KMS-11 (cell line): ENCODE data around the gene GPR132.

Source experiments
- H2AFZ ChIP-seq: fragments of 200-600 bp; sonication (generic); 2 replicates; pipeline ENCODE4 v1.6.1; 2016; ENCODE audit warnings: antibody characterized with exemption, mixed run types, low read depth
- H3K27ac ChIP-seq: fragments of 200-600 bp; sonication (generic); 2 replicates; pipeline ENCODE4 v1.6.1; 2016; ENCODE audit warnings: mild to moderate bottlenecking, mixed run types
- H3K27me3 ChIP-seq: fragments of 200-600 bp; sonication (generic); 2 replicates; pipeline ENCODE4 v1.6.1; 2017; ENCODE audit warnings: mild to moderate bottlenecking, low read depth, mixed run types, moderate library complexity; ENCODE audit not compliant: insufficient read depth
- H3K36me3 ChIP-seq: fragments of 200-600 bp; sonication (generic); 2 replicates; pipeline ENCODE4 v1.6.1; 2017; ENCODE audit warnings: mild to moderate bottlenecking, mixed run types; ENCODE audit not compliant: insufficient read depth
- H3K4me1 ChIP-seq: fragments of 200-600 bp; sonication (generic); 2 replicates; pipeline ENCODE4 v1.6.1; 2016; ENCODE audit warnings: mild to moderate bottlenecking, low read depth, mixed run types; ENCODE audit not compliant: poor library complexity, severe bottlenecking
- H3K4me2 ChIP-seq: fragments of 200-600 bp; sonication (generic); 2 replicates; pipeline ENCODE4 v1.7.0; 2016; ENCODE audit warnings: mild to moderate bottlenecking, mixed run types
- H3K4me3 ChIP-seq: fragments of 200-600 bp; sonication (generic); IDR thresholded peaks from 2 replicates; pipeline ENCODE4 v1.6.1; 2017; ENCODE audit warnings: low read depth, low read length, mixed read lengths; ENCODE audit not compliant: insufficient read depth
- H3K79me2 ChIP-seq: fragments of 200-600 bp; sonication (generic); 2 replicates; pipeline ENCODE4 v1.6.1; 2016; ENCODE audit warnings: low read depth, mixed run types; ENCODE audit not compliant: insufficient read depth
- H3K9ac ChIP-seq: fragments of 200-600 bp; sonication (generic); 2 replicates; pipeline ENCODE4 v1.6.1; 2016; ENCODE audit warnings: mild to moderate bottlenecking, mixed run types
- H4K20me1 ChIP-seq: fragments of 200-600 bp; sonication (generic); 2 replicates; pipeline ENCODE4 v1.6.1; 2016; ENCODE audit warnings: mild to moderate bottlenecking, mixed run types; ENCODE audit not compliant: insufficient read depth
- TF ChIP-seq, protein P1 (sequence below): fragments of 200-600 bp; sonication (generic); conservative IDR thresholded peaks from 2 replicates; pipeline ENCODE4 v1.6.1; 2017; ENCODE audit warnings: low read depth, mild to moderate bottlenecking, antibody characterized with exemption, low read length, moderate library complexity, mixed read lengths

GPR132 gene

DNA sequence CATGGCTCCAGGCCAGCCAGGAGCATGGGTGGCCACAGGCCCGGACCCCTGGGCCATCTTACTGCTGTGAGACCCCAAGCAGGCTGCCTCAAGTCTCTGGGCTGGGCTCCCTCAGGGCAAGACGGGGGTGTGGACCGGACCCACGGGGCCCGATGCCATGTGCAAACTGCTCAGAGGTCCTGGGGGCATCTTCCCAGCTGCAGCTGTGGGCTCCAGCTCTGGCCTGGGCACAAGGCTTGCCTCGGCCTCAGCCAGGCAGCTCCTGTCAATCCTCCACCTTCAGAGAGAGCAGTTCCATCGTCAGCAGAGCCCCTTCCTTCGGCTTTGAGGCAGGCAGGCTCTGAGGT lies 12.4 kb upstream of the GPR132 start:
- Histone ChIP-seq H3K27me3 (no peaks in the 10 kb centered on the region), H3K9ac (no peak overlapping the region), H3K4me2 (no peak overlapping the region), H3K4me1 (peaks cover 23% of the 10 kb centered on the region), H3K4me3 (no peak overlapping the region), H3K79me2 (no peaks in the 10 kb centered on the region), H4K20me1 (no peaks in the 10 kb centered on the region), H3K36me3 (no peaks in the 10 kb centered on the region), H2AFZ (no peak overlapping the region), H3K27ac (no peak overlapping the region)
- TF ChIP-seq, protein P1, sequence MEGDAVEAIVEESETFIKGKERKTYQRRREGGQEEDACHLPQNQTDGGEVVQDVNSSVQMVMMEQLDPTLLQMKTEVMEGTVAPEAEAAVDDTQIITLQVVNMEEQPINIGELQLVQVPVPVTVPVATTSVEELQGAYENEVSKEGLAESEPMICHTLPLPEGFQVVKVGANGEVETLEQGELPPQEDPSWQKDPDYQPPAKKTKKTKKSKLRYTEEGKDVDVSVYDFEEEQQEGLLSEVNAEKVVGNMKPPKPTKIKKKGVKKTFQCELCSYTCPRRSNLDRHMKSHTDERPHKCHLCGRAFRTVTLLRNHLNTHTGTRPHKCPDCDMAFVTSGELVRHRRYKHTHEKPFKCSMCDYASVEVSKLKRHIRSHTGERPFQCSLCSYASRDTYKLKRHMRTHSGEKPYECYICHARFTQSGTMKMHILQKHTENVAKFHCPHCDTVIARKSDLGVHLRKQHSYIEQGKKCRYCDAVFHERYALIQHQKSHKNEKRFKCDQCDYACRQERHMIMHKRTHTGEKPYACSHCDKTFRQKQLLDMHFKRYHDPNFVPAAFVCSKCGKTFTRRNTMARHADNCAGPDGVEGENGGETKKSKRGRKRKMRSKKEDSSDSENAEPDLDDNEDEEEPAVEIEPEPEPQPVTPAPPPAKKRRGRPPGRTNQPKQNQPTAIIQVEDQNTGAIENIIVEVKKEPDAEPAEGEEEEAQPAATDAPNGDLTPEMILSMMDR = no peak

DNA sequence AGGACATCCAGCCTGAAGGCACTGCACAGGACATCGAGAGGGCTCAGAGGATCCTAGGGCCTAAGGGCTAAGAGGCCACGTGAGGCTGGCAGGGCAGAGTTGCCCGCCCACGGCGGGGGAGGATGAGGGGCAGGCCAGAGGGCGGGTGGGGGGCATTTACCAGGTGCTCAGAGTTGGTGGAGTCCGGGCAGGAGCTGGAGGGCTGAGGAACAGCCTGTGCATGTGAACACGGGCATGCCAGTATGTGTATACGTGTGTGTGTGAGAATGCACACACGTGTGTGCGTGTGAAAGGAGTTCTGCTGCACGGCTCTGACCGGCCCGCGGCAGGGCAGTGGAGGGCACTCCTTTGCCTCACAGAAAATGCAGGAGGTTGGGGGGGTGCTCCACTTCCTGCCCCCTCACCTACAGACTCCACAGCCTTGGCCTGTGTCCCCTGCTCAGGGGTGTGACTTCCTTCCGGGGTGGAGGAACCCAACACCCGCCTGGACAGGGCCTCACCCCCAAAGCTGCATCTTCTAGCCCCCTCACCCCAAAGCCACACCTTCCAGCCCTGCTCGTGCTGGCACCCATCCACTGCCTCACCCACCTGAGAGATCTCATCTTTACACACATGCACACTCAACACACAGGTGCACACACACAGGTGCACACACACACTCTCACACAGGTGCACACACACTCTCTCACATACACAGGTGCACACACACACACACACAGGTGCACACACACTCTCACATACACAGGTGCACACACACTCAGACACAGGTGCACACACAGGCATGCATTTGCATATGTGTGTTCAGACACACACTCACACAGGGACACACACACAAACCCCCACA lies 11.8 kb upstream of the GPR132 start:
- H3K27ac ChIP-seq = no peak overlapping the region
- no peak overlapping the region for H3K4me2 ChIP-seq
- TF ChIP-seq, protein P1 = no peak

GRCh38 chr14:105076296-105076804 lies 11.1 kb upstream of the GPR132 start:
- Histone ChIP-seq H3K36me3 (no peaks in the 10 kb centered on the region), H3K4me2 (no peak overlapping the region), H2AFZ (no peak overlapping the region), H3K9ac (no peak overlapping the region), H4K20me1 (no peaks in the 10 kb centered on the region), H3K27me3 (no peaks in the 10 kb centered on the region), H3K79me2 (no peaks in the 10 kb centered on the region), H3K27ac (no peak overlapping the region), H3K4me3 (no peak overlapping the region), H3K4me1 (peaks cover 13% of the 10 kb centered on the region)
- TF ChIP-seq, protein P1 = no peak

More for the DNA sequence above, 11.8 kb upstream of the GPR132 start:
- Histone ChIP-seq H3K9ac (no peak overlapping the region), H2AFZ (no peak overlapping the region), H3K79me2 (no peaks in the 10 kb centered on the region), H3K4me1 (peaks cover 19% of the 10 kb centered on the region), H3K27me3 (no peaks in the 10 kb centered on the region), H3K4me3 (no peak overlapping the region), H3K36me3 (no peaks in the 10 kb centered on the region), H4K20me1 (no peaks in the 10 kb centered on the region)

- TF ChIP-seq, protein P1 = no peak
- Histone ChIP-seq H4K20me1 (no peaks in the 10 kb centered on the region), H2AFZ (peak overlapping the region; percentile 60), H3K79me2 (no peaks in the 10 kb centered on the region), H3K4me2 (peak overlapping the region; percentile 77), H3K27me3 (no peaks in the 10 kb centered on the region), H3K4me1 (peaks cover 12% of the 10 kb centered on the region), H3K36me3 (no peaks in the 10 kb centered on the region), H3K27ac (0 out of 2 replicates have a peak overlapping the region, but pooled peaks have one; percentile 44), H3K9ac (peak overlapping the region; percentile 49; the same call in 1 of the 2 replicates), H3K4me3 (no peak overlapping the region)
These were observed 10.4 kb upstream of the GPR132 start for GRCh38 chr14:105075379-105076295.
